Chondrocyte (in vitro differentiated cells): ENCODE data around the gene PHLDB2. TPM values are rescaled to one million over a fixed set of nuclear protein-coding genes. Genes with fewer than 3 reads are reported as not detected.

Experiments used
- DNase-seq: peaks from one replicate; pipeline ENCODE4 v3.0.0; 2021; ENCODE audit warnings: mixed read lengths, low spot score
- H3K27ac Mint-ChIP-seq: one replicate; pipeline ENCODE4 v1.8.0; 2021; ENCODE audit warnings: mild to moderate bottlenecking, moderate library complexity, mixed read lengths; ENCODE audit not compliant: unreplicated experiment
- H3K27me3 Mint-ChIP-seq: 2 replicates; pipeline ENCODE4 v1.8.0; 2021; ENCODE audit warnings: low read depth, mixed read lengths
- H3K36me3 Mint-ChIP-seq: 2 replicates; pipeline ENCODE4 v1.8.0; 2021; ENCODE audit warnings: low read depth, mixed read lengths
- H3K4me1 Mint-ChIP-seq: 2 replicates; pipeline ENCODE4 v1.8.0; 2021; ENCODE audit warnings: low read depth, mild to moderate bottlenecking, mixed read lengths
- H3K4me3 Mint-ChIP-seq: one replicate; pipeline ENCODE4 v1.8.0; 2021; ENCODE audit warnings: mild to moderate bottlenecking, moderate library complexity, mixed read lengths; ENCODE audit not compliant: unreplicated experiment
- H3K9me3 Mint-ChIP-seq: 2 replicates; pipeline ENCODE4 v1.8.0; 2021; ENCODE audit warnings: low read depth, mixed read lengths
- CTCF ChIP-seq: fragments of 200-600 bp; sonication (generic); IDR thresholded peaks from 2 replicates; pipeline ENCODE4 v1.5.0; 2021; ENCODE audit warnings: antibody characterized with exemption, mild to moderate bottlenecking, moderate library complexity
- total RNA-seq: library from RNA; stranded (reverse); gene quantifications from 3 replicates; pipeline ENCODE4 v1.2.1, GENCODE V29; 2021

The PHLDB2 gene
- total RNA-seq, 1 donor from 2014 or later = 138 TPM

GRCh38 chr3:112007633-112008032 is 148.6 kb downstream of the PHLDB2 start:
- no peaks in the 10 kb centered on the region for H3K27me3 Mint-ChIP-seq
- TF ChIP-seq CTCF = no peak
- H3K36me3 Mint-ChIP-seq = no peaks in the 10 kb centered on the region
- peaks cover 35% of the 10 kb centered on the region for H3K4me1 Mint-ChIP-seq
- no peaks in the 10 kb centered on the region for H3K9me3 Mint-ChIP-seq
- H3K27ac Mint-ChIP-seq = peak overlapping the region; percentile 20
- H3K4me3 Mint-ChIP-seq = no peak overlapping the region
- no peak for DNase-seq

GRCh38 chr3:112009670-112010069 is 150.6 kb downstream of the PHLDB2 start:
- Mint-ChIP-seq H3K4me1 (peaks cover 43% of the 10 kb centered on the region), H3K9me3 (no peaks in the 10 kb centered on the region), H3K36me3 (no peaks in the 10 kb centered on the region), H3K27ac (no peak overlapping the region), H3K27me3 (no peaks in the 10 kb centered on the region), H3K4me3 (no peak overlapping the region)
- no peak for DNase-seq
- TF ChIP-seq CTCF = no peak

- H3K4me1 Mint-ChIP-seq = peaks cover 43% of the 10 kb centered on the region
- H3K4me3 Mint-ChIP-seq = no peak overlapping the region
- H3K27ac Mint-ChIP-seq = peak overlapping the region; percentile 1
- H3K36me3 Mint-ChIP-seq = no peaks in the 10 kb centered on the region
- H3K27me3 Mint-ChIP-seq = no peaks in the 10 kb centered on the region
- no peaks in the 10 kb centered on the region for H3K9me3 Mint-ChIP-seq
- no peak for DNase-seq
- TF ChIP-seq CTCF = no peak
Observed at GRCh38 chr3:112010636-112011035, 151.6 kb downstream of the PHLDB2 start.

- no peak overlapping the region for H3K4me3 Mint-ChIP-seq
- TF ChIP-seq CTCF = no peak
- H3K4me1 Mint-ChIP-seq = peaks cover 43% of the 10 kb centered on the region
- H3K9me3 Mint-ChIP-seq = no peaks in the 10 kb centered on the region
- H3K27ac Mint-ChIP-seq = no peak overlapping the region
- no peak for DNase-seq
- H3K27me3 Mint-ChIP-seq = no peaks in the 10 kb centered on the region
- no peaks in the 10 kb centered on the region for H3K36me3 Mint-ChIP-seq
Observed at GRCh38 chr3:112011376-112011940, 152.4 kb downstream of the PHLDB2 start.

- peak overlapping the region; percentile 41 for H3K27ac Mint-ChIP-seq
- peaks cover 40% of the 10 kb centered on the region for H3K4me1 Mint-ChIP-seq
- no peak for TF ChIP-seq CTCF
- no peak for DNase-seq
- no peaks in the 10 kb centered on the region for H3K9me3 Mint-ChIP-seq
- no peaks in the 10 kb centered on the region for H3K36me3 Mint-ChIP-seq
- no peaks in the 10 kb centered on the region for H3K27me3 Mint-ChIP-seq
- H3K4me3 Mint-ChIP-seq = no peak overlapping the region
Observed at GRCh38 chr3:112012205-112012992, 153.3 kb downstream of the PHLDB2 start.
